Liver (tissue), 9 donors: ENCODE measurements around the gene LPP. TPM values are rescaled to one million over a fixed set of nuclear protein-coding genes. Genes with fewer than 3 reads are reported as not detected.
A peak's percentile ranks its signal among the peaks of the same experiment; 100 is the strongest.

Experiments
- DNase-seq: peaks from one replicate; pipeline ENCODE4 v3.0.0-alpha.2; 2017; ENCODE audit warnings: low spot score
- H3K27ac ChIP-seq, 2 donors: one replicate each; pipeline ENCODE4 v1.7.0; 2013; ENCODE audit warnings: inconsistent platforms in 2 of 2, low read length in 2 of 2, control low read depth in 1 of 2, low read depth in 1 of 2, mild to moderate bottlenecking in 1 of 2
- H3K27me3 ChIP-seq, 4 donors: one replicate each; pipeline versions ENCODE4 v1.6.1 to v1.7.0; 2013; ENCODE audit warnings: low read length in 3 of 4, inconsistent platforms in 1 of 4, mild to moderate bottlenecking in 1 of 4, moderate library complexity in 1 of 4; ENCODE audit not compliant: control insufficient read depth in 4 of 4, insufficient read depth in 4 of 4
- H3K36me3 ChIP-seq, 4 donors: one replicate each; pipeline versions ENCODE4 v1.6.1 to v1.7.0; 2013; ENCODE audit warnings: low read length in 3 of 4, mild to moderate bottlenecking in 3 of 4, low read depth in 1 of 4, moderate library complexity in 1 of 4; ENCODE audit not compliant: control insufficient read depth in 4 of 4, insufficient read depth in 3 of 4
- H3K4me1 ChIP-seq, 4 donors: one replicate each; pipeline versions ENCODE4 v1.6.1 to v1.7.0; 2013; ENCODE audit warnings: low read length in 3 of 4, mild to moderate bottlenecking in 3 of 4, moderate library complexity in 1 of 4; ENCODE audit not compliant: control insufficient read depth in 4 of 4, insufficient read depth in 4 of 4
- H3K4me3 ChIP-seq, 3 donors: one replicate each; pipeline versions ENCODE4 v1.6.1 to v1.7.0; 2013; ENCODE audit warnings: low read length in 3 of 3, control low read depth in 1 of 3, low read depth in 1 of 3, mild to moderate bottlenecking in 1 of 3
- H3K9ac ChIP-seq, 2 donors: one replicate each; pipeline ENCODE4 v1.7.0; 2013; ENCODE audit warnings: low read length in 2 of 2, mild to moderate bottlenecking in 2 of 2, moderate library complexity in 2 of 2, control low read depth in 1 of 2, low read depth in 1 of 2
- H3K9me3 ChIP-seq, 4 donors: one replicate each; pipeline versions ENCODE4 v1.6.1 to v1.7.0; 2013; ENCODE audit warnings: low read length in 3 of 4; ENCODE audit not compliant: control insufficient read depth in 4 of 4
- EGR1 ChIP-seq, 2 donors: IDR thresholded peaks; 2 replicates each; pipeline ENCODE4 v1.6.1; 2016 to 2018; ENCODE audit warnings: antibody characterized with exemption in 2 of 2, low read depth in 2 of 2
- FOXA1 ChIP-seq: IDR thresholded peaks from 2 replicates; pipeline ENCODE4 v1.6.1; 2016; ENCODE audit warnings: antibody characterized with exemption
- FOXA2 ChIP-seq: IDR thresholded peaks from 2 replicates; pipeline ENCODE4 v1.6.1; 2016; ENCODE audit warnings: antibody characterized with exemption
- GABPA ChIP-seq, 2 donors: IDR thresholded peaks in 1 of 2; conservative IDR thresholded peaks in 1 of 2; 2 replicates each; pipeline ENCODE4 v1.6.1; 2016; ENCODE audit warnings: antibody characterized with exemption in 2 of 2, mild to moderate bottlenecking in 1 of 2, moderate library complexity in 1 of 2
- HNF4A ChIP-seq, 2 donors: conservative IDR thresholded peaks; 2 replicates each; pipeline ENCODE4 v1.6.1; 2016; ENCODE audit warnings: antibody characterized with exemption in 2 of 2, mild to moderate bottlenecking in 2 of 2
- HNF4G ChIP-seq: IDR thresholded peaks from 2 replicates; pipeline ENCODE4 v1.6.1; 2016; ENCODE audit warnings: antibody characterized with exemption
- JUND ChIP-seq, 2 donors: IDR thresholded peaks; 2 replicates each; pipeline ENCODE4 v1.6.1; 2016; ENCODE audit warnings: antibody characterized with exemption in 2 of 2
- NR2F2 ChIP-seq: IDR thresholded peaks from 2 replicates; pipeline ENCODE4 v1.6.1; 2016; ENCODE audit warnings: antibody characterized with exemption
- RAD21 ChIP-seq, 2 donors: IDR thresholded peaks; 2 replicates each; pipeline ENCODE4 v1.6.1; 2016; ENCODE audit warnings: antibody characterized with exemption in 2 of 2, mild to moderate bottlenecking in 2 of 2
- SP1 ChIP-seq: IDR thresholded peaks from 2 replicates; pipeline ENCODE4 v1.6.1; 2018; ENCODE audit warnings: antibody characterized with exemption, mild to moderate bottlenecking
- TAF1 ChIP-seq: conservative IDR thresholded peaks from 2 replicates; pipeline ENCODE4 v1.6.1; 2016; ENCODE audit warnings: antibody characterized with exemption, mild to moderate bottlenecking
- WGBS: extraction: QIAGEN DNeasy Blood & Tissue Kit; methylation state at CpG from one replicate; pipeline ENCODE4 v1.1.7; 2013; 5-methylcytosine and 5-hydroxymethylcytosine counted together
- polyA plus RNA-seq, 2 donors: library from polyadenylated mRNA; stranded (reverse) in 1 of 2; unstranded in 1 of 2; fragments of 200-250 nt in 1 of 2; fragments of >200 nt in 1 of 2; fragmentation: Nextera tagmentation in 1 of 2; extraction: Ambion mirVana in 1 of 2; gene quantifications; one replicate each; pipeline versions ENCODE4 v1.2.1 to v1.2.3, GENCODE V29; 2013 to 2015
- total RNA-seq, 2 donors: library from RNA; depleted of rRNA; stranded (reverse); fragments of >200 nt; gene quantifications; one replicate each; pipeline ENCODE4 v1.2.3, GENCODE V29; 2014
- TF ChIP-seq, protein P1 (sequence below): IDR thresholded peaks from 2 replicates; pipeline ENCODE4 v1.6.1; 2016; ENCODE audit warnings: antibody characterized with exemption, mild to moderate bottlenecking
- TF ChIP-seq, protein P2 (sequence below): IDR thresholded peaks from 2 replicates; pipeline ENCODE4 v1.6.1; 2016; ENCODE audit warnings: antibody characterized with exemption
- donor health status: healthy.
- donor health status: healthy.
- donor health status: healthy.
- donor health status: healthy.
- donor health status: healthy.

LPP gene
- total and polyA plus RNA-seq, 4 donors, result 3.3 to 53.7 (median 28.2) TPM

GRCh38 chr3:188272481-188273372, 118.8 kb downstream of the LPP start:
- no peak overlapping the region for H3K9ac ChIP-seq
- peaks cover under 1 to 28% (median 16%) of the 10 kb centered on the region in 4 donors for H3K4me1 ChIP-seq
- DNase-seq, result no peak
- H3K4me3 ChIP-seq, result no peak overlapping the region
- H3K27me3 ChIP-seq, result no peaks in the 10 kb centered on the region
- TF ChIP-seq NR2F2, result no peak
- TF ChIP-seq FOXA1, result no peak
- no peak for TF ChIP-seq JUND (IDR thresholded peaks at IDR 0.05)
- no peak for TF ChIP-seq FOXA2
- no peak for TF ChIP-seq SP1
- TF ChIP-seq GABPA (IDR thresholded peaks at IDR 0.05 in 1 of 2, conservative IDR thresholded peaks at IDR 0.05 in 1 of 2), result no peak
- TF ChIP-seq TAF1, result no peak
- no peak for TF ChIP-seq RAD21 (IDR thresholded peaks at IDR 0.05)
- no peak for TF ChIP-seq HNF4G
- TF ChIP-seq, protein P1, sequence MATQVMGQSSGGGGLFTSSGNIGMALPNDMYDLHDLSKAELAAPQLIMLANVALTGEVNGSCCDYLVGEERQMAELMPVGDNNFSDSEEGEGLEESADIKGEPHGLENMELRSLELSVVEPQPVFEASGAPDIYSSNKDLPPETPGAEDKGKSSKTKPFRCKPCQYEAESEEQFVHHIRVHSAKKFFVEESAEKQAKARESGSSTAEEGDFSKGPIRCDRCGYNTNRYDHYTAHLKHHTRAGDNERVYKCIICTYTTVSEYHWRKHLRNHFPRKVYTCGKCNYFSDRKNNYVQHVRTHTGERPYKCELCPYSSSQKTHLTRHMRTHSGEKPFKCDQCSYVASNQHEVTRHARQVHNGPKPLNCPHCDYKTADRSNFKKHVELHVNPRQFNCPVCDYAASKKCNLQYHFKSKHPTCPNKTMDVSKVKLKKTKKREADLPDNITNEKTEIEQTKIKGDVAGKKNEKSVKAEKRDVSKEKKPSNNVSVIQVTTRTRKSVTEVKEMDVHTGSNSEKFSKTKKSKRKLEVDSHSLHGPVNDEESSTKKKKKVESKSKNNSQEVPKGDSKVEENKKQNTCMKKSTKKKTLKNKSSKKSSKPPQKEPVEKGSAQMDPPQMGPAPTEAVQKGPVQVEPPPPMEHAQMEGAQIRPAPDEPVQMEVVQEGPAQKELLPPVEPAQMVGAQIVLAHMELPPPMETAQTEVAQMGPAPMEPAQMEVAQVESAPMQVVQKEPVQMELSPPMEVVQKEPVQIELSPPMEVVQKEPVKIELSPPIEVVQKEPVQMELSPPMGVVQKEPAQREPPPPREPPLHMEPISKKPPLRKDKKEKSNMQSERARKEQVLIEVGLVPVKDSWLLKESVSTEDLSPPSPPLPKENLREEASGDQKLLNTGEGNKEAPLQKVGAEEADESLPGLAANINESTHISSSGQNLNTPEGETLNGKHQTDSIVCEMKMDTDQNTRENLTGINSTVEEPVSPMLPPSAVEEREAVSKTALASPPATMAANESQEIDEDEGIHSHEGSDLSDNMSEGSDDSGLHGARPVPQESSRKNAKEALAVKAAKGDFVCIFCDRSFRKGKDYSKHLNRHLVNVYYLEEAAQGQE, result no peak
- TF ChIP-seq, protein P2, sequence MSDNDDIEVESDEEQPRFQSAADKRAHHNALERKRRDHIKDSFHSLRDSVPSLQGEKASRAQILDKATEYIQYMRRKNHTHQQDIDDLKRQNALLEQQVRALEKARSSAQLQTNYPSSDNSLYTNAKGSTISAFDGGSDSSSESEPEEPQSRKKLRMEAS, result no peak
- 89% methylated on average over 12 of the region's 12 CpGs for WGBS
- peaks cover 0 to 2% (median 0%) of the 10 kb centered on the region in 4 donors for H3K36me3 ChIP-seq
- H3K9me3 ChIP-seq, result no peaks in the 10 kb centered on the region
- H3K27ac ChIP-seq, result peak overlapping the region in 1 of 2 donors; percentile 15

DNA sequence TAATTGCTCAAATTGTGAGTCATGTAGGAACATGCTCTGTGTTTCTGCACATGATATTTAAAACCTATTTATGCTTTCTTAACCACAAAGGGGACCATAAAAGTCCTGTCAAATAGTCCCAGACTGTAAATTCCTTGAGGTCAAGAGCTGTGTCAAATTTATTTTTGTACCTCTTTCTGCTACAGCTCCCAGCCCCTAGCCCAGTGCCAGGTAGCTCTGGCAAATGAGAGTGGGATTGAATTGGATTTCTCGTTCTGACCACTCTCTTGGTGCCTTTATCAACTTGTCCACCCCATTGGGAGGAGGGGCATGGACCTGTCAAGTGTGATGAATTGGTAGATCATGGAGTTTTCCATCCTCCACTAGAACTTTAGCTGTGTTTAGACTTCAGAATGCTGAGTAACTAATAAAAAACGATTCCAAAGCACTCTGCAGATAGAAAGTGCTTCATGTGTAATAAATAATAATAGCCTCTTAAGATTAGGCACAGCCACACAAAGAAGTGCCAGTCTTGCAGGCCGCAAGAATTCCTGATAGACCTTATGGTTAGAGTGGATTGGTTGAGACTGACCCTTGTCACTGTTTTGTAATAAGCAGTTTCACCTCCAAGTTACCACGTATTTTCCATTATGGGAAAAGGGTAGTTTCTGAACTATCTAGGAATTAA, 120.4 kb downstream of the LPP start:
- no peaks in the 10 kb centered on the region for H3K27me3 ChIP-seq
- H3K4me1 ChIP-seq, result peaks cover 0 to 22% (median 11%) of the 10 kb centered on the region in 4 donors
- H3K4me3 ChIP-seq, result no peak overlapping the region
- DNase-seq, result no peak
- H3K27ac ChIP-seq, result no peak overlapping the region
- peaks cover 0 to 2% (median 0%) of the 10 kb centered on the region in 4 donors for H3K36me3 ChIP-seq
- TF ChIP-seq HNF4G, result peak; percentile 18
- no peak for TF ChIP-seq JUND (IDR thresholded peaks at IDR 0.05)
- peak; percentile 39 to 43 for TF ChIP-seq HNF4A (conservative IDR thresholded peaks at IDR 0.05)
- no peak for TF ChIP-seq EGR1 (IDR thresholded peaks at IDR 0.05; ENCODE audit: low read depth in 2 of 2)
- H3K9me3 ChIP-seq, result no peaks in the 10 kb centered on the region
- 72% methylated on average over 4 of the region's 4 CpGs for WGBS
- H3K9ac ChIP-seq, result no peak overlapping the region

- H3K27me3 ChIP-seq, result no peaks in the 10 kb centered on the region
- TF ChIP-seq, protein P2, result no peak
- H3K9ac ChIP-seq, result no peak overlapping the region
- H3K4me1 ChIP-seq, result peaks cover 0 to 14% (median under 1%) of the 10 kb centered on the region in 4 donors
- H3K4me3 ChIP-seq, result no peak overlapping the region
- peaks cover 0 to 1% (median 0%) of the 10 kb centered on the region in 4 donors for H3K36me3 ChIP-seq
- no peaks in the 10 kb centered on the region for H3K9me3 ChIP-seq
- no peak for DNase-seq
- 96% methylated on average over 3 of the region's 3 CpGs for WGBS
- H3K27ac ChIP-seq, result no peak overlapping the region
Observed at GRCh38 chr3:188276375-188276774, 122.4 kb downstream of the LPP start.
